ENCODE data around the gene FOXA3. TPM values are rescaled to one million over a fixed set of nuclear protein-coding genes. Genes with fewer than 3 reads are reported as not detected.

The FOXA3 gene
- total RNA-seq, 4 donors from 2014 or later, result not detected

- WGBS, 2 donors, result 86 to 90% methylated on average over 24 to 26 of the region's 26 CpGs
- H3K36me3 ChIP-seq, result peaks cover 4 to 98% (median 37%) of the 10 kb centered on the region in 3 donors
These were observed 39.4 kb upstream of the FOXA3 start for GRCh38 chr19:45824531-45825262.

GRCh38 chr19:45825263-45825605 lies 38.9 kb upstream of the FOXA3 start:
- peaks cover 4 to 98% (median 37%) of the 10 kb centered on the region in 3 donors for H3K36me3 ChIP-seq
- no peak overlapping the region for H3K27ac ChIP-seq
- DNase-seq (ENCODE audit: low spot score in 2 of 2), result no peak
- WGBS, 2 donors, result 89 to 96% methylated on average over 4 to 7 of the region's 8 CpGs
- TF ChIP-seq EP300 (IDR thresholded peaks at IDR 0.05) (no peak), CTCF (IDR thresholded peaks at IDR 0.05) (no peak), POLR2A (IDR thresholded peaks at IDR 0.05) (no peak)
- no peak overlapping the region for H3K4me3 ChIP-seq
- no peaks in the 10 kb centered on the region for H3K9me3 ChIP-seq
- no peaks in the 10 kb centered on the region for H3K4me1 ChIP-seq
- no peaks in the 10 kb centered on the region for H3K27me3 ChIP-seq

More at GRCh38 chr19:45824531-45825262, 39.4 kb upstream of the FOXA3 start:
- no peak for DNase-seq (ENCODE audit: low spot score in 2 of 2)
- TF ChIP-seq POLR2A (IDR thresholded peaks at IDR 0.05), result no peak
- Histone ChIP-seq H3K27me3 (no peaks in the 10 kb centered on the region), H3K4me3 (no peak overlapping the region), H3K9me3 (no peaks in the 10 kb centered on the region), H3K27ac (no peak overlapping the region), H3K4me1 (no peaks in the 10 kb centered on the region)

GRCh38 chr19:45825917-45826893 lies 37.9 kb upstream of the FOXA3 start:
- peaks cover 4 to 98% (median 37%) of the 10 kb centered on the region in 3 donors for H3K36me3 ChIP-seq
- TF ChIP-seq CTCF (IDR thresholded peaks at IDR 0.05), result no peak
- TF ChIP-seq POLR2A (IDR thresholded peaks at IDR 0.05), result no peak
- TF ChIP-seq EP300 (IDR thresholded peaks at IDR 0.05), result no peak
- H3K4me3 ChIP-seq, result no peak overlapping the region
- 81 to 82% methylated on average over 22 of the region's 22 CpGs for WGBS, 2 donors
- no peaks in the 10 kb centered on the region for H3K27me3 ChIP-seq
- H3K4me1 ChIP-seq, result no peaks in the 10 kb centered on the region
- H3K9me3 ChIP-seq, result no peaks in the 10 kb centered on the region
- DNase-seq (ENCODE audit: low spot score in 2 of 2), result no peak
- H3K27ac ChIP-seq, result no peak overlapping the region

- Histone ChIP-seq H3K4me1 (no peaks in the 10 kb centered on the region), H3K9me3 (no peaks in the 10 kb centered on the region), H3K4me3 (no peak overlapping the region), H3K27ac (no peak overlapping the region), H3K27me3 (no peaks in the 10 kb centered on the region), H3K36me3 (peaks cover 4 to 98% (median 37%) of the 10 kb centered on the region in 3 donors)
- no peak for TF ChIP-seq POLR2A (IDR thresholded peaks at IDR 0.05)
- TF ChIP-seq EP300 (IDR thresholded peaks at IDR 0.05), result no peak
- TF ChIP-seq CTCF (IDR thresholded peaks at IDR 0.05), result no peak
- 63 to 84% methylated on average over 10 to 11 of the region's 11 CpGs for WGBS, 2 donors
- DNase-seq (ENCODE audit: low spot score in 2 of 2), result no peak
These were observed 37.2 kb upstream of the FOXA3 start for GRCh38 chr19:45826934-45827333.

GRCh38 chr19:45827459-45828093 lies 36.5 kb upstream of the FOXA3 start:
- DNase-seq (ENCODE audit: low spot score in 2 of 2), result no peak
- H3K4me3 ChIP-seq, result no peak overlapping the region
- WGBS, 2 donors, result 89 to 95% methylated on average over 16 of the region's 16 CpGs
- no peak for TF ChIP-seq POLR2A (IDR thresholded peaks at IDR 0.05)
- no peak for TF ChIP-seq EP300 (IDR thresholded peaks at IDR 0.05)
- TF ChIP-seq CTCF (IDR thresholded peaks at IDR 0.05), result no peak
- H3K9me3 ChIP-seq, result no peaks in the 10 kb centered on the region
- peaks cover 4 to 100% (median 37%) of the 10 kb centered on the region in 3 donors for H3K36me3 ChIP-seq
- no peaks in the 10 kb centered on the region for H3K27me3 ChIP-seq
- no peak overlapping the region for H3K27ac ChIP-seq
- no peaks in the 10 kb centered on the region for H3K4me1 ChIP-seq
